ENCODE data around the gene GRM2.

GRCh38 chr3:51662456-51662855 is 44.4 kb upstream of the GRM2 start:
- TF ChIP-seq CTCF (IDR thresholded peaks at IDR 0.05 in 4 of 5, conservative IDR thresholded peaks at IDR 0.05 in 1 of 5) (no peak), POLR2A (IDR thresholded peaks at IDR 0.05) (no peak)

All from gastrocnemius medialis (tissue), 4 donors.